ENCODE measurements around the gene KIRREL3. TPM values are rescaled to one million over a fixed set of nuclear protein-coding genes. Genes with fewer than 3 reads are reported as not detected.

KIRREL3 gene
- total and polyA plus RNA-seq, 3 donors from 2014 or later = 1.0 to 1.1 (median 1.1) TPM

DNA sequence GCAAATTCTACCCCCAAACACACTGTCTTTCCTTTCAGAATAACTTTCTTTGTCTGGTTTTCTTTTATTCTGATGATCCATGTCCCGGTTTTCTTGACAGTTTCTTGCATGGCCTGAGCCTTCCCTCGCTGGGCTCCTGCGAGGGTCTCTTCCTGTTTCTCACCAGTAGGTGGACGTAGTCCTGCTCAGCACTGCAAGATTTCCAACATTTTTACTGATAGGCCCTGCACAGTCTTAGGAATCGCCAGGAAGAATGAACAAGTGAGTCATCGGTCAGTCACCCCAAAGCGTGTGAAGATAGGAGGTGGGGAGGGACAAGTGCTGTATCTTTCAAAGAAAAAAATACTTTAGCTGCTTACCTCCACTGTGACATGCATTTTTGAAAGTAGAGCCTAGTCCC, 16.9 kb upstream of the KIRREL3 start:
- Histone ChIP-seq H3K4me3 (no peak overlapping the region), H3K9me3 (no peaks in the 10 kb centered on the region), H3K36me3 (ENCODE audit: low read depth, missing control alignments) (no peaks in the 10 kb centered on the region), H3K27me3 (no peaks in the 10 kb centered on the region), H3K27ac (no peak overlapping the region), H3K4me1 (no peaks in the 10 kb centered on the region)
- 56 to 69% methylated on average over 7 of the region's 7 CpGs for WGBS, 2 donors
- DNase-seq = no peak
- intact Hi-C loops (cut with DNase I; ENCODE audit: low total_unique reads) = no loop called here
- no peak for TF ChIP-seq POLR2A (IDR thresholded peaks at IDR 0.05)
- TF ChIP-seq, protein P1, sequence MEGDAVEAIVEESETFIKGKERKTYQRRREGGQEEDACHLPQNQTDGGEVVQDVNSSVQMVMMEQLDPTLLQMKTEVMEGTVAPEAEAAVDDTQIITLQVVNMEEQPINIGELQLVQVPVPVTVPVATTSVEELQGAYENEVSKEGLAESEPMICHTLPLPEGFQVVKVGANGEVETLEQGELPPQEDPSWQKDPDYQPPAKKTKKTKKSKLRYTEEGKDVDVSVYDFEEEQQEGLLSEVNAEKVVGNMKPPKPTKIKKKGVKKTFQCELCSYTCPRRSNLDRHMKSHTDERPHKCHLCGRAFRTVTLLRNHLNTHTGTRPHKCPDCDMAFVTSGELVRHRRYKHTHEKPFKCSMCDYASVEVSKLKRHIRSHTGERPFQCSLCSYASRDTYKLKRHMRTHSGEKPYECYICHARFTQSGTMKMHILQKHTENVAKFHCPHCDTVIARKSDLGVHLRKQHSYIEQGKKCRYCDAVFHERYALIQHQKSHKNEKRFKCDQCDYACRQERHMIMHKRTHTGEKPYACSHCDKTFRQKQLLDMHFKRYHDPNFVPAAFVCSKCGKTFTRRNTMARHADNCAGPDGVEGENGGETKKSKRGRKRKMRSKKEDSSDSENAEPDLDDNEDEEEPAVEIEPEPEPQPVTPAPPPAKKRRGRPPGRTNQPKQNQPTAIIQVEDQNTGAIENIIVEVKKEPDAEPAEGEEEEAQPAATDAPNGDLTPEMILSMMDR (IDR thresholded peaks at IDR 0.05) = no peak

DNA sequence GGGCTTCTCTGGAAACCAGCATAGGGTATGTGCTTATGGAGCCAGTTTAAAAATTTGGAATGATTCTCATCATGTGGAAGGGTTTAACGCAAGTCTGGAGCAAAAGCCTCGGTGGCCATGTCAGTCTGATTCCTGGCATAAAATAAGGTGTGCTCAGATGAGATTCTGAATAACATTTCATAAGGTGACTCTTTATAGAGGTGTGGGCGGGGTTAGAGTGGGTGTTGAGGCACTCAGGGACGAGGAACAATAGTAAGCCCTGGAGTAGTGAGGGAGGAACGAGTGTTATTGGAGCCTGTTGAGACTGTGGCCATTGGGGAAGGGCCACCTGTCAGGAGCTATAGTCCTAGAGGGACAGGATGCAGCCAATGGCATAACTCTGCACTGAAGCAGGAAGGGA, 13.0 kb upstream of the KIRREL3 start:
- no peaks in the 10 kb centered on the region for H3K36me3 ChIP-seq (ENCODE audit: low read depth, missing control alignments)
- intact Hi-C loops (cut with DNase I; ENCODE audit: low total_unique reads) = no loop called here
- H3K9me3 ChIP-seq = no peaks in the 10 kb centered on the region
- no peak overlapping the region for H3K27ac ChIP-seq
- no peaks in the 10 kb centered on the region for H3K4me1 ChIP-seq
- TF ChIP-seq, protein P1 (IDR thresholded peaks at IDR 0.05) = no peak
- TF ChIP-seq POLR2A (IDR thresholded peaks at IDR 0.05) = no peak
- WGBS, 2 donors = 85 to 88% methylated on average over 5 of the region's 5 CpGs
- no peak overlapping the region for H3K4me3 ChIP-seq
- no peaks in the 10 kb centered on the region for H3K27me3 ChIP-seq
- DNase-seq = no peak

DNA sequence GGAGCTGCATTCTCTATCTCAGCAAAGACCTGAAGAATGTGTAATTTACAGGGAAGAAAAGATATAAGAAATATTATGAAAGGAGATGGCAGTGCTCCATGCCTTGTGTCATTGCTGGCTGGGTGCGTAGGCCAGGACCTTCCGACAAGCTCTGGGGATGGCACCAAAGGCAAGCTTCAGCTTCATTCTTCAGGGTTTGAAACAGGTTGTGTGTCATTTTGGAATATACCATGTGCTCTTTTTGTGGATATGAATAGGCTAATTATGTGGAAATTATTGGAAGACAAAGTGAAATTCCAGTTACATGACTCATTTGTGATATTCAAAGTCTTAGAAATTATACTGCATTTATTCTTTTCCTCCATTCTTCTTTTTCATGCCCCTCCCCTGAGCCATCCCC, 5.7 kb upstream of the KIRREL3 start:
- Histone ChIP-seq H3K27me3 (no peaks in the 10 kb centered on the region), H3K9me3 (no peaks in the 10 kb centered on the region), H3K4me1 (peaks cover 5% of the 10 kb centered on the region), H3K4me3 (no peak overlapping the region), H3K36me3 (ENCODE audit: low read depth, missing control alignments) (no peaks in the 10 kb centered on the region), H3K27ac (no peak overlapping the region)
- 63 to 82% methylated on average over 2 of the region's 2 CpGs for WGBS, 2 donors
- DNase-seq = no peak
- intact Hi-C loops (cut with DNase I; ENCODE audit: low total_unique reads) = no loop called here
- TF ChIP-seq, protein P1 (IDR thresholded peaks at IDR 0.05) = no peak
- no peak for TF ChIP-seq POLR2A (IDR thresholded peaks at IDR 0.05)

DNA sequence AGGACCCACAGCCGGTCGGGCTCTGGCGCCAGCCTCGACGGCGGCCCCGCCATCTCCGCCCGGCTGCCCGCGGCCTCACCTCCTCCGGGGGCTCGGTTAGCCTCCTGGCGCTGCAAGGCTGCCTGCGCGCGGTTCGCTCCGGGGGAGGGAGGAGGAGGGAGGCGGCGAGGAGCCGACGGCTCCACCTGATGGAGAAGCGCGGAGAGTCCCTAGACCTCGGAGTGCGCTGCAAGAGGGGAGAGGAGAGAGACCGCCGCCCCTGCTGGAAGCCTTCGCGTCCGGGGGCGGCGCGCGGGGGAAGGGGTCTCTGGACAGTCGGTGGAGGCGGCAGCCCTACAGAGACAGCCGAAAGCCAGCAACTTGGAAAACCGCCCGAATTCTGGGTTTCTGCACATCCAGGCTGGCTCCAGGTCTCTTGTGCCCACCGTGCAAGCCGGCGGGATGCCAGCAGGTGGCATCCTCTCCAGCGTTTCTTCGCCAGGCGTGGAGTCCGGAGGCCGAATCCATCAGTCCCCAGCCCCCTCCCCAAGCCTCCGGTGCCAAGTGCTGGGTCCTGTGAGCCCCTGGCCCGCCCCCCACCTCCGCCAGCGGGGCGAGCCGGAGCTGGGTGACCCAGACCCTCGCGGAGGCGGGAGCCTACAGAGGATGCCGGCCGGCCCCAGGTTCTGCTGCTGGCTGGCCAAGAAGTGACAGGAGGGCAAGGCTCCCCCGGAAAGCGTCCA, 2.9 kb upstream of the KIRREL3 start:
- peak; percentile 45 for DNase-seq
- H3K4me3 ChIP-seq = peak overlapping the region; percentile 31 to 34

More for the DNA sequence above, 2.9 kb upstream of the KIRREL3 start:
- TF ChIP-seq, protein P1 (IDR thresholded peaks at IDR 0.05) = no peak
- no peak for TF ChIP-seq POLR2A (IDR thresholded peaks at IDR 0.05)
- H3K9me3 ChIP-seq = no peaks in the 10 kb centered on the region
- 0 to 2% methylated on average over 11 to 44 of the region's 62 CpGs for WGBS, 2 donors
- no peaks in the 10 kb centered on the region for H3K27me3 ChIP-seq
- H3K36me3 ChIP-seq (ENCODE audit: low read depth, missing control alignments) = no peaks in the 10 kb centered on the region
- intact Hi-C loops (cut with DNase I; ENCODE audit: low total_unique reads) = no loop called here
- peaks cover 5% of the 10 kb centered on the region for H3K4me1 ChIP-seq
- H3K27ac ChIP-seq = no peak overlapping the region

Measured in testis (tissue), 3 donors.